T47D (cell line): Measurements from ENCODE around the gene SHISA9.

Source experiments
- DNase-seq, 2 experiments: peaks; one replicate each; pipeline versions ENCODE4 v3.0.0 to v3.0.0-alpha.2; 2011 to 2012; ENCODE audit warnings: low read depth in 1 of 2, low spot score in 1 of 2
- JUND ChIP-seq: IDR thresholded peaks from 2 replicates; pipeline ENCODE4 v1.6.1; 2012; ENCODE audit warnings: low read depth
- in situ Hi-C: cut with HindIII; loops from 2 replicates; pipeline ENCODE4 v1.10.0; 2016; ENCODE audit warnings: low sequenced_read_pairs, low pct_unique_long_range_greater_than_20kb

SHISA9 gene

DNA sequence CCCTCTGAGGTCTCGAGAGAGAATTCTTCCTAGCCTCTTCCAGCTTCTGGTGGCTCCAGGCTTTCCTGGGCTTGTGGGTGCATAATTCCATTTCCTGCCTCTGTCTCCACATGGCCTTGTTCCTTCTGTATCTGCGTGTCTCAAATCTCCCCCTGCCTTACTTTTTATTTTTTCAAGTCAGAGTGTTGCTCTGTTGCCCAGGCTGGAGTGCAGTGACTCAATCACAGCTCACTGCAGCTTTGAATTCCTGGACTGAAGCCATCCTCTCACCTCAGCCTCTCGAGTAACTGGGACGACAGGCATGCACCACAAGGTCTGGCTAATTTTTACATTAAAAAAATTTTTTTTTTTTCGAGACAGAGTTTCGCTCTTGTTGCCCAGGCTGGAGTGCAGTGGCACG is 120.6 kb downstream of the SHISA9 start:
- TF ChIP-seq JUND, result no peak
- no peak for DNase-seq
- in situ Hi-C loops, result no loop called here

DNA sequence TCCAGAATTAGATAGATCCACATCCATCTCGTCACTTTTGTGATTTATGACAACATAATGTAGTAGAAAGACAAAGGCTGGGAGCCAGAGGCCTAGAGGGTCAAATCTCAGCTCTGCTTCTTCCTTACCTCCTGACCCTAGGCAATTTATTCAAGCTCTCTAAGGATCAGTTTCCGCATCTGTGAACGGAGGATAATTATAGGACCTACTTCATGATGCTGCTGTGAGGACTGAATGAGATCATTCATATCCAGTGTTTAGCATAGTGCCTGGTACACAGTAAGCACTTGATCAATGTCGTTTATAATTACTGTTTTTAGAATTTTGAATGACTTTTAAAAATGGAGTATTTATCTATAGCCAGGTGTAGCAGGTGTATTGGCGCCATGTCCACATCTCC is 128.4 kb downstream of the SHISA9 start:
- in situ Hi-C loops, result no loop called here
- DNase-seq, result no peak
- TF ChIP-seq JUND, result no peak

DNA sequence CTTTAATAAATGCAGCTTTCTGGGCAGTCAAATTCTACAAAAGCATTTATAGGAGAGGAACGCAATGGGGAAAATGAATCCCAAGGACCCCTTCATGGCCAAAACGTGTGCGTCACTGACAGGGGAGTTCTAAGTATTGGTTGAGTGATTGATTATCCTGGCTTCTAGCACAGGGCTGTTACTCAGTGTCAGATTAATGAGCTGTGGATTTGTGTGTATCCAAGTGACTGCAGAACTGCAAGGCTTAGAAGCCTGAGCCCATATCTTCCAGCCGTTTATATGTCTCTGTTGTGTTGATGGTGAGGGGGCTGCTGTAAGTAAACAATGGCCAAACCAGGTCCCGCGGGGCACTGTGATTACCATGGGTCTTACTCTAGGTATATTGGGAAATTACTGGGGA is 129.4 kb downstream of the SHISA9 start:
- no peak for TF ChIP-seq JUND
- no peak for DNase-seq

DNA sequence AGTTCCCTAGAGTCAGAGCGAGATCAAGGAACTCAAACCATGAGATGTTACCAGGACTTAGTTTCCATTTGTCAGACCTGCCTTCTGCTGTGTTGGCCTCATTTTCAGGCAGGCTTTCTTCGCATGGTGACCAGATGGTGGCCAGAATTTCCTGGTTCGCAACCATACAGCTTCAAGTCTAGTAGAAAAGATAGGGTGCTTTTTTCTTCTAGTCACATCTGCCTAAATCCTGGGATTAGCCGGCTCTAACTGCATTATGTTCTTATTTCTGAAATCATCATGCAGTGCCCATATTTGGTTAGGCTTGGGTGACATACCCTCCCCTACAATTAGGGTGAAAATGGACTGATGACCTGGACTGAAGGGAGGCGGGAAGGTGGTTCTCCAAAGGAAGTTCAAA is 131.5 kb downstream of the SHISA9 start:
- no peak for DNase-seq
- in situ Hi-C loops, result no loop called here
- no peak for TF ChIP-seq JUND

More for the DNA sequence above, 129.4 kb downstream of the SHISA9 start:
- in situ Hi-C loops, result no loop called here

DNA sequence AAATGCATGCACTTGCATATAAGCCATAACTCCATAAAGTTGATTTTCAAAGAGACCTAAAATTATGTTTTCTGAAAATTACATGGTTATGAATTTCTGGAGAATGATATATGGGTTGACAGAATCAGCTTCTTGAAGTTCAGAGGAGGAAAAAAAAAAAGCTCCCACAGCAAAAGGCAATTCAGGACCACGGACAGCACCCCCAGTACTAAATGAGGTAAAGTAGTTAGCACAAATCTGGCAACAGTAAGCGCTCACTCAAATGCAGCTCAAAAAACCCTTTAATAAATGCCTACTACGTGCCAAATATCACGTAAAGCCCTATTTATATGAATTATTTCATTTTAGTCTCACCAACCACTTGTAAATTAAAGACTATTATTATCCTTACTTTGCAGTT is 135.2 kb downstream of the SHISA9 start:
- in situ Hi-C loops, result no loop called here
- no peak for TF ChIP-seq JUND
- peak; percentile 20 to 75 for DNase-seq

DNA sequence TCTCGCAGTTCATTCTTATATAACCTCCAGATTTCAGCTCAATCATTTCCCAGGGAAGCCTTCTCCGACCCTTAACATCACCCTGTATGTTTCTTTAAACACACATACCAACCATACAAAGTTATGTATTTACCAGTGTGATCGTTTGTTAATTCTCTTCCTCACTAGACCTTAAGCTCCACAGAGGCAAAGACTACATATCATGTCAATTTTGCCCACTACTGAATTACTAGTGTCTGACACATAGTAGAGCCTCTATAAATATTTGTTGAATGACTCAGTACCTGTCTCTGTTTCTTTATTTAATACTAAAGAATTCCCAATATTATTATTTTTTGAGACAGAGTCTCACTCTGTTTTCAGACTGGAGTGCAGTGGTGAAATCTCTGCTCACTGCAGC is 137.2 kb downstream of the SHISA9 start:
- in situ Hi-C loops, result no loop called here
- no peak for DNase-seq
- TF ChIP-seq JUND, result no peak

DNA sequence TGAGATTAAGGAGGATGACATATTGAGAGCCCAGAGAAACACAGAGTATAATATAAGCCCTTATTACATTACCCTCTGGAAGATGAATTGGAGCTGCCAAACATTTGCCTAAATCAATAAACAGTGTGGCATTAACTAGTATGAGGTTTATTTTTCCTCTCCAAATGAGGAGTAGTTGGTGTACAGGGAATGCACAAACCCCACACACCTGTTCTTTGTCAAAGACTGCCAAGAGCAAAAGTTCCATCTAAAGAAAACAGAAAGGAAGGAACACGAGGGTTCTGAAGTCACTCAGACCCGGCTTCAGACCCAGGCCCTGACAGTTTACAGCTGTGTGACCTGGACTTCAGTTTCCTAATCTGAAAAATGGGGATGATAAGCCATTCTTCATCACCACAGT is 138.1 kb downstream of the SHISA9 start:
- no peak for DNase-seq
- in situ Hi-C loops, result no loop called here
- TF ChIP-seq JUND, result no peak

DNA sequence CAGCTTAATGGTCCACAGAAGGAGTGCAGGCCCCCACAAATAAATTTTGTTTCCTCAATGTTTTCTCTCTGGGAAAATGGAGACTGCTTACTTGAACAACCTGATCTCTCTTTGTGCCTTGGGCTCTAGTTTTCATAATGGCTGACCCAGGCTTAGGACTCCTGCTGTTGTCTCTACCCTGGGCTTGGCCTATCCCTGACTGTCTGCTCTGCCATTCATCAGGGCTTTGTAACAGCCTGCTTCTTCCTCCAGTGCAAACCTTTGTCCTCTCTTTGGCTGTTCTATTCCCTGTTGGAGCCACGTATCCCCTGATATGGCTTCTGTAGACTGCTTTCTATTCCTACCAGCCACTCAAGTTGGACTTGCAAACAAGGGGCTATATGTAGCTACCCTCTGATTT is 139.8 kb downstream of the SHISA9 start:
- TF ChIP-seq JUND, result no peak
- no peak for DNase-seq
- in situ Hi-C loops, result no loop called here

DNA sequence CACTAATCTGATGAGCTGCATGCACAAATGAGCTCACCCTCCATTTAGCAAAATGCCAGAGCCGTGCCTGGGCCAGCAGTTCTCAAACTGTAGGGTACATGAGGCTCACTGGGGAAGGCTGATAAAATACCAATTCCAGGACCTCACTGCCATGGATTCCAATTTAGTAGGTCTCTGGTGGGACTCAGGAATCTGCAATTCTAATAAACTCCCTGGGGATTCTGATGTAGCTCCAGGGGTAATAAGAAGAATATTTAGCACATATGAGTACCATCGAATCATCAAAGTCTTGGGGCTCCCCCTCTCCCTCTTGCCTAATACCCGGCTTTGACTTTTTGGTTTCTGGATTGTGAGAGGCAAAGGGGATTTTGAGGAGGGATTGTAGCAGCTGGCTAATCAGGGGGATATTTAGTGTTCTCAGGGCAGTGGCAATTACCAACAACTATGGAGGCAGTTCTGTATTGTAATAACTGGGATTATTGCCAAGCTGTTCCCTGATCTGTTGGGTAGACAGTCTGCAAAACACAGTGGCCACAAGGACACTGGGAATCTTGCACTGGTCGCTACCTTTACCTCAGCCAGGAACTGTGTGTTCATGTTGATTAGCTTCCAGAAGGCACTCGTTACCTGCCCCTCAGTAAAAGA is 140.4 kb downstream of the SHISA9 start:
- no peak for TF ChIP-seq JUND
- DNase-seq, result no peak
- in situ Hi-C loops, result no loop called here

DNA sequence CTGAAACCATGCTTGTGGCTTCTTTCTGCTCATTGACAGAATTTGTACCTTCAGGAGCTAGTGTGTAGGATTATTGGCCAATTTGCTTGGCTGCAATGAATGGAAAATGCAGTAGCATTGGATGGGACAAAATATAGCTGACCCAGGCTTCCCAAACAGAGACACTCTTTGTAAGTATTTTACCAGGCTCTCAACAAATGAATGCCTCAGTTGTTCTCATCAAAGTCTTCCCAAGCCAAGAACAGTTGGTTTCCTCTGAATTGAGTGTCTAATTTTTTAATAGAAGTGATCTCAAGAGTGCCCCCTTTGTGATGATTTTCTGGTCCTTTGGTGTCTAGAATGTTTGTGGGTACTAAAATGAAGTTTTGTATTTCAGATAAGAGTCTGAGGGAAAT is 140.9 kb downstream of the SHISA9 start:
- in situ Hi-C loops, result no loop called here
- DNase-seq, result no peak
- no peak for TF ChIP-seq JUND

DNA sequence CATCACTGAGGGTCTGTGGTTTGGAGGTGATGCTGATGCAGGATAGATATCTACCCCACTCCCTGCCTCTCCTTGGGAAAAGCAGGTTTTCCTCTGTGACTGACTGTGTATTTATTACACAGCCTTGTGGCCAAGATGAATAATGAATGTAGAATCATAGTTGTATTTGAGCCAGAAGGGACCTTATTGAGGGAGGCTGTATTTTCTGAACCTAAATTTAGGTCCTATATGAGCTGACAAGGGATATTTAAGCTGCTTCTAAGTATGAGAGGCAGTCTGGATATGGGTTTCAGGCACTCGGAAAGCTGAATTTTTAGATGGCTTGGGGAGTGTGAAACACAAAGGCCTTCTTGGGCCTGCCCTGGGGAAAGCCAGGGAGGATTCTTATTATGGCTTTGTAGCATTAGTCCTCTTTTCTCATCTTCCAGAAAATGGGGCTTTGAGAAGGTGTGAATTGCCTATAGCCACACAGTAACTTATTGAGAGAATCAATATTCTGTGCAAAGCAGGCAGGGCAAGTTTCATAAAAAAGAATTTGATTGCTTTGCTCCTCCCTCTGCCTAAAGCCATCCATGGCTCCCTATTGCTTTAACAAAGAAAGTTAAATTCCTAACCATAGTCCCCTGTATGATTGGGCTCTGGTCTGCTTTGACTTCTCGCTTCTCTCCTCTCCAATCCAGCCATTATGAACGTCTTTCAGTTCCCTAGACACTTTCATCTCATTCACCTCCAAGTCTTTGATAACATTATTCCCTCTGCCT is 144.8 kb downstream of the SHISA9 start:
- in situ Hi-C loops, result no loop called here
- DNase-seq, result no peak
- no peak for TF ChIP-seq JUND

DNA sequence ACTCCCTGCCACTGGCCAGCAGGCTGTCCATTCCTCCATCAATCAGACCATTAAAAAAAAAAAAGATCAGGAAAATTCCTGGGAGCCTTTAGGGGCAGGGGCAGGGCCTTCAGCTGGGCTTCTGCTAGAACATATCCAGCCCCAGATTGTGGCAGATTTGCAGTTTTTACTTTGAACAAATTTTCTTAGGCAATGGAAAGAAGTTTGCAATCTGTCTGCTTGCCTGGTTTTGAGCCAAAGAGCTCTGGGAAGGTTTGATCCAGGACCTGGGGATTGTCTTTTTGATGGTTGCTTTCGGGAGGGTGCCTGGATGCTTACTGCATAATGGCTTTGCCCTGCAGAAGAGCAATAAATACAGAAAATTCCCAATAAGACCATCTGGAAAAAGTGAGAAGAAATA is 145.9 kb downstream of the SHISA9 start:
- TF ChIP-seq JUND, result no peak
- no peak for DNase-seq
- in situ Hi-C loops, result no loop called here

DNA sequence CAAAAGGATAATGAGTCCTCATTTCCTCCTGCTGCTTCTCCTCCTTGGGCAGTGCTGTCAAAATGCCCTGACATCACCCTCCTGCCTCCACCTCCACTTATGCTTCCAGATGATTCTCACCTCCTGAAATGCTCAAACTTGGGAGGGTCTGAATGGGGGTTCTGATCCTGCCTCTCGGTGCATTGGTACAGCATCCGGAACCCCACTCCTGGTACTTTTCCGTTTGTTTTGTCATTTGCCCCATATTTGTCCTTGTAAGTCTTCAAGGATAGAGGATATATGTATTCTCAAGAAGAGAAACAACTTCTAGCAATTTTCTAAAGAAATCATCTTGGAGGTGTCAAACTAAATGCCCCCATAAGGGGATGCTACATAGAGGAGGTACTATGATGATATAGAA is 148.3 kb downstream of the SHISA9 start:
- in situ Hi-C loops, result no loop called here
- no peak for TF ChIP-seq JUND
- no peak for DNase-seq

DNA sequence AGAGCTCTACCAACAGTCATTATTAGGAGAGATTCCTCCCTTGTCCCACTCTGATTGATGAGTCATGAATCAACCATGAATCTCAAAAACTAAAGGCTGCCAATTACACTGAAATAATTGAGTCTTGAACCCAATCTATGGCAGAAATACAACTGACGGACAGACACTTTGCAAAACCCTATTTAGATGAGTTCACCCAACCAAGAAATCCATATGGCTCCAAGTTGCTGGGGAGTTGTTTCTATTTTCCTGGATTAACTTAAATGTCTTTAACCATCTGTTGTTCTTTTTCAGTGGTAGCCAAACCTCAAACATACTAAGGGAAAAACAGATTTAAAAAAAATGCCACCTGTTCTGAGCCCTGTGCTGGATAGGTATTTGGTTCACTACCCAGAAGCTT is 151.0 kb downstream of the SHISA9 start:
- TF ChIP-seq JUND, result no peak
- in situ Hi-C loops, result no loop called here
- DNase-seq, result no peak
